A673 (cell line): Measurements from ENCODE around the gene ANKRD18A.

Experiments used
- CTCF ChIP-seq: fragments of 300-800, 200-600 bp; sonication (generic); conservative IDR thresholded peaks from 2 replicates; pipeline ENCODE4 v1.5.1; 2017; ENCODE audit warnings: low read depth, mild to moderate bottlenecking, antibody characterized with exemption, low read length, moderate library complexity, mixed read lengths
- EZH2 ChIP-seq: fragments of 200-600 bp; sonication (generic); IDR thresholded peaks from 2 replicates; pipeline ENCODE4 v1.6.1; 2017; ENCODE audit warnings: borderline replicate concordance, low read depth, mild to moderate bottlenecking, mixed read lengths, antibody characterized with exemption, low read length; ENCODE audit not compliant: poor library complexity, severe bottlenecking

GRCh38 chr9:38643815-38644173 lies 23.4 kb upstream of the ANKRD18A start:
- TF ChIP-seq CTCF (no peak), EZH2 (no peak)
